CD14-positive monocyte (primary cell): Measurements from ENCODE around the gene SLC22A16. TPM values are rescaled to one million over a fixed set of nuclear protein-coding genes. Genes with fewer than 3 reads are reported as not detected.

ENCODE experiments used
- DNase-seq, 3 donors: peaks; one replicate each; pipeline ENCODE4 v3.0.0-alpha.2; 2011 to 2022
- H2AFZ ChIP-seq: 2 replicates; pipeline ENCODE4 v1.6.0; 2012; ENCODE audit warnings: mild to moderate bottlenecking, low read depth, low read length, inconsistent platforms; ENCODE audit not compliant: insufficient read depth, poor library complexity, severe bottlenecking
- H3K27ac ChIP-seq, 2 donors: 1 replicate in 1 of 2; 2 replicates in 1 of 2; pipeline ENCODE4 v1.5.1; 2012 to 2013; ENCODE audit warnings: low read length in 2 of 2, control low read depth in 1 of 2, inconsistent platforms in 1 of 2, low read depth in 1 of 2, mild to moderate bottlenecking in 1 of 2
- H3K27me3 ChIP-seq, 2 donors: one replicate each; pipeline versions ENCODE4 v1.6.0 to v1.6.1; 2011 to 2013; ENCODE audit warnings: low read length in 2 of 2; ENCODE audit not compliant: control insufficient read depth in 2 of 2, insufficient read depth in 2 of 2
- H3K36me3 ChIP-seq, 2 donors: replicated peaks in 1 of 2; 1 replicate in 1 of 2; 2 replicates in 1 of 2; pipeline versions ENCODE4 v1.5.1 to v1.6.1; 2012 to 2013; ENCODE audit warnings: low read length in 2 of 2, control low read depth in 1 of 2, inconsistent platforms in 1 of 2, mild to moderate bottlenecking in 1 of 2; ENCODE audit not compliant: insufficient read depth in 2 of 2, control insufficient read depth in 1 of 2
- H3K4me1 ChIP-seq, 2 donors: 1 replicate in 1 of 2; 2 replicates in 1 of 2; pipeline versions ENCODE4 v1.5.1 to v1.6.1; 2012 to 2013; ENCODE audit warnings: low read length in 2 of 2, control low read depth in 1 of 2, inconsistent platforms in 1 of 2, mild to moderate bottlenecking in 1 of 2, moderate library complexity in 1 of 2; ENCODE audit not compliant: insufficient read depth in 2 of 2, control insufficient read depth in 1 of 2
- H3K4me2 ChIP-seq: replicated peaks from 2 replicates; pipeline ENCODE3; 2012; ENCODE audit warnings: low read length, moderate library complexity, mild to moderate bottlenecking; ENCODE audit not compliant: poor library complexity, severe bottlenecking; ENCODE audit errors: extremely low read depth
- H3K4me3 ChIP-seq, 3 experiments: fragments of 200-600 bp in 1 of 3; sonication (generic) in 1 of 3; replicated peaks in 1 of 3; 1 replicate in 2 of 3; 2 replicates in 1 of 3; pipeline ENCODE4 v1.5.1; 2011 to 2013; ENCODE audit warnings: low read length in 3 of 3, mild to moderate bottlenecking in 3 of 3, control low read depth in 2 of 3, low read depth in 2 of 3, inconsistent platforms in 1 of 3, moderate library complexity in 1 of 3
- H3K79me2 ChIP-seq: 2 replicates; pipeline ENCODE4 v1.6.0; 2012; ENCODE audit warnings: mild to moderate bottlenecking, control low read depth, inconsistent platforms, low read length, moderate library complexity; ENCODE audit not compliant: insufficient read depth
- H3K9ac ChIP-seq: 2 replicates; pipeline ENCODE4 v1.6.0; 2017; ENCODE audit warnings: low read length, mild to moderate bottlenecking; ENCODE audit not compliant: insufficient read depth, poor library complexity, severe bottlenecking
- H3K9me3 ChIP-seq, 2 donors: replicated peaks in 1 of 2; 1 replicate in 1 of 2; 2 replicates in 1 of 2; pipeline versions ENCODE4 v1.5.1 to v1.6.1; 2012 to 2013; ENCODE audit warnings: low read length in 2 of 2, control low read depth in 1 of 2; ENCODE audit not compliant: control insufficient read depth in 1 of 2, insufficient read depth in 1 of 2
- H4K20me1 ChIP-seq: 2 replicates; pipeline ENCODE4 v1.6.0; 2012; ENCODE audit warnings: mild to moderate bottlenecking, low read length, control low read depth, moderate library complexity; ENCODE audit not compliant: insufficient read depth
- H3K27ac Mint-ChIP-seq, 7 donors: one replicate each; pipeline ENCODE4 v1.8.0; 2020; ENCODE audit warnings: mild to moderate bottlenecking in 7 of 7, mixed read lengths in 7 of 7, moderate library complexity in 6 of 7, inconsistent platforms in 2 of 7
- H3K27me3 Mint-ChIP-seq, 3 donors: one replicate each; pipeline ENCODE4 v1.8.0; 2021 to 2022; ENCODE audit warnings: low read depth in 3 of 3, mild to moderate bottlenecking in 3 of 3, mixed read lengths in 3 of 3, moderate library complexity in 3 of 3, inconsistent platforms in 1 of 3
- H3K36me3 Mint-ChIP-seq, 2 donors: one replicate each; pipeline ENCODE4 v1.8.0; 2020; ENCODE audit warnings: mixed read lengths in 2 of 2, inconsistent platforms in 1 of 2, mild to moderate bottlenecking in 1 of 2
- H3K4me1 Mint-ChIP-seq: one replicate; pipeline ENCODE4 v1.8.0; 2020; ENCODE audit warnings: mild to moderate bottlenecking, mixed read lengths
- H3K4me3 Mint-ChIP-seq, 2 donors: one replicate each; pipeline ENCODE4 v1.8.0; 2020; ENCODE audit warnings: mild to moderate bottlenecking in 2 of 2, mixed read lengths in 2 of 2, moderate library complexity in 1 of 2
- H3K9me3 Mint-ChIP-seq, 7 donors: one replicate each; pipeline ENCODE4 v1.8.0; 2020 to 2022; ENCODE audit warnings: mixed read lengths in 7 of 7, mild to moderate bottlenecking in 6 of 7, moderate library complexity in 6 of 7, inconsistent platforms in 2 of 7
- CTCF ChIP-seq: fragments of 200-600 bp; IDR thresholded peaks from one replicate; pipeline ENCODE4 v1.8.0; 2022; ENCODE audit warnings: antibody characterized with exemption, mild to moderate bottlenecking
- WGBS: methylation state at CpG from one replicate; pipeline ENCODE4 v1.1.5; 2013; ENCODE audit warnings: missing lambda C conversion rate; ENCODE audit not compliant: insufficient coverage; 5-methylcytosine and 5-hydroxymethylcytosine counted together
- intact Hi-C, 2 donors: fragments of 100-400 bp; cut with micrococcal nuclease; formaldehyde crosslinking; loops; one replicate each; pipeline versions ENCODE4 v1.15.0 to v1.15.1; 2023
- polyA plus RNA-seq, 3 donors: library from polyadenylated mRNA; depleted of rRNA in 1 of 3; unstranded in 2 of 3; stranded (reverse) in 1 of 3; fragments of 300-500 nt in 2 of 3; fragments of >200 nt in 1 of 3; fragmentation: Illumina TruSeq in 2 of 3; gene quantifications; 1 replicate in 2 of 3; 2 replicates in 1 of 3; pipeline ENCODE4 v1.2.3, GENCODE V29; 2012 to 2021

SLC22A16 gene
- polyA plus RNA-seq, 3 donors = 1.8 to 15.6 (median 4.0) TPM

DNA sequence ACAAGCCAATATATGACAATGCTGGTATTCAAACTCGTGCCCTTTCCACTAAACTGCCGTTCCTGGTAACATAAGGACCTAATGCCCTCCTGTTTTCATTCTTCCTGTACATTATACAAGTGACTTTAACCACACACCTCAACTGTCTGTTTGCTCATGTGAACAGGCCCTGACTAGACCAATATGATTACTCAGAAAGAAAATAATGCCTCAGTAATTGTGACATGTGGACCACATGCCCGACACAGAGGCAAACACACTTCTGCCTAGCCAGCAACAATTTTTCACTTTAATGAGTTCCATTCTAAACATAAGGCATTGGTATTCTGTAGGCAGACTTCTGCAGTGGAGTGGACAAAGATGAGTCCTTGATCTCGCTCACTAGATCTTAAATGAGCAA, 30.0 kb downstream of the SLC22A16 start:
- H3K79me2 ChIP-seq = peaks cover 3% of the 10 kb centered on the region
- no peak for TF ChIP-seq CTCF
- 93% methylated on average over 2 of the region's 4 CpGs for WGBS
- H3K27ac Mint-ChIP-seq = no peak overlapping the region
- H3K27me3 Mint-ChIP-seq = no peaks in the 10 kb centered on the region
- peaks cover 27 to 32% of the 10 kb centered on the region in 2 donors for H3K4me1 ChIP-seq
- H2AFZ ChIP-seq = no peak overlapping the region
- no peak overlapping the region for H3K4me3 Mint-ChIP-seq
- no peaks in the 10 kb centered on the region for H3K9me3 Mint-ChIP-seq
- H3K36me3 ChIP-seq = peaks cover 10 to 17% of the 10 kb centered on the region in 2 donors
- no peak overlapping the region for H3K27ac ChIP-seq
- H3K9ac ChIP-seq = no peak overlapping the region
- H4K20me1 ChIP-seq = no peaks in the 10 kb centered on the region
- intact Hi-C loops = no loop called here
- DNase-seq = no peak
- peaks cover 14 to 17% of the 10 kb centered on the region in 2 donors for H3K36me3 Mint-ChIP-seq
- no peaks in the 10 kb centered on the region for H3K9me3 ChIP-seq
- no peak overlapping the region for H3K4me3 ChIP-seq
- H3K4me1 Mint-ChIP-seq = peaks cover 18% of the 10 kb centered on the region
- no peaks in the 10 kb centered on the region for H3K27me3 ChIP-seq
- H3K4me2 ChIP-seq = no peak overlapping the region

GRCh38 chr6:110440026-110440425, 36.4 kb downstream of the SLC22A16 start:
- H3K27ac Mint-ChIP-seq = peak overlapping the region in 1 of 7 donors; percentile 33
- no peak overlapping the region for H3K9ac ChIP-seq
- H2AFZ ChIP-seq = no peak overlapping the region
- no peak overlapping the region for H3K27ac ChIP-seq
- TF ChIP-seq CTCF = no peak
- no peaks in the 10 kb centered on the region for H3K27me3 Mint-ChIP-seq
- no peaks in the 10 kb centered on the region for H3K27me3 ChIP-seq
- peaks cover 15% of the 10 kb centered on the region in 2 donors for H3K36me3 ChIP-seq
- H3K4me1 Mint-ChIP-seq = peaks cover 4% of the 10 kb centered on the region
- 100% methylated on average over 2 of the region's 4 CpGs for WGBS
- H3K4me2 ChIP-seq = no peak overlapping the region
- H4K20me1 ChIP-seq = no peaks in the 10 kb centered on the region
- H3K9me3 ChIP-seq = no peaks in the 10 kb centered on the region
- H3K4me1 ChIP-seq = peaks cover 3 to 5% of the 10 kb centered on the region in 2 donors
- H3K79me2 ChIP-seq = peaks cover under 1% of the 10 kb centered on the region
- H3K4me3 Mint-ChIP-seq = no peak overlapping the region
- peaks cover 53 to 54% of the 10 kb centered on the region in 2 donors for H3K36me3 Mint-ChIP-seq
- peaks cover 0 to 1% (median 0%) of the 10 kb centered on the region in 7 donors for H3K9me3 Mint-ChIP-seq
- intact Hi-C loops = no loop called here
- no peak overlapping the region for H3K4me3 ChIP-seq
- no peak for DNase-seq
